ENCODE results near the gene KAT14. TPM values are rescaled to one million over a fixed set of nuclear protein-coding genes. Genes with fewer than 3 reads are reported as not detected.
"Not testable (repeated sequence)": the region's sequence is repeated elsewhere in the genome, so short reads cannot be mapped to it uniquely, and the experiment has no call there.

The KAT14 gene
- total RNA-seq, 6 experiments from 2014 or later, result 5.6 to 13.0 (median 7.9) TPM

- Histone ChIP-seq H3K36me3 (no peaks in the 10 kb centered on the region), H3K27ac (no peak overlapping the region), H3K4me3 (no peak overlapping the region), H3K9me3 (no peaks in the 10 kb centered on the region), H3K4me1 (no peaks in the 10 kb centered on the region), H3K27me3 (no peaks in the 10 kb centered on the region)
- WGBS (ENCODE audit: insufficient coverage, low coverage, low lambda C conversion rate, missing lambda C conversion rate), result 31% methylated on average over 4 of the region's 5 CpGs
- intact Hi-C loops (cut with DNase I), result no loop called here
- TF ChIP-seq POLR2A (IDR thresholded peaks at IDR 0.05) (no peak), CTCF (IDR thresholded peaks at IDR 0.05) (no peak)
- DNase-seq (no peak), ATAC-seq (no peak)
Measured at GRCh38 chr20:18223409-18223808, 85.7 kb downstream of the KAT14 start.

- H3K4me1 ChIP-seq, result no peaks in the 10 kb centered on the region
- no peak overlapping the region for H3K4me3 ChIP-seq
- DNase-seq (no peak), ATAC-seq (no peak)
- no peaks in the 10 kb centered on the region for H3K27me3 ChIP-seq
- TF ChIP-seq POLR2A (IDR thresholded peaks at IDR 0.05), result no peak
- no peak for TF ChIP-seq CTCF (IDR thresholded peaks at IDR 0.05)
- H3K9me3 ChIP-seq, result no peaks in the 10 kb centered on the region
- H3K36me3 ChIP-seq, result no peaks in the 10 kb centered on the region
- intact Hi-C loops (cut with DNase I), result no loop called here
- no peak overlapping the region for H3K27ac ChIP-seq
- 26% methylated on average over 9 of the region's 9 CpGs for WGBS (ENCODE audit: insufficient coverage, low coverage, low lambda C conversion rate, missing lambda C conversion rate)
Measured at GRCh38 chr20:18224968-18225568, 87.4 kb downstream of the KAT14 start.

GRCh38 chr20:18225632-18226031, 88.0 kb downstream of the KAT14 start:
- DNase-seq (no peak), ATAC-seq (no peak)
- no peaks in the 10 kb centered on the region for H3K4me1 ChIP-seq
- no peak overlapping the region for H3K4me3 ChIP-seq
- H3K36me3 ChIP-seq, result no peaks in the 10 kb centered on the region
- no peak overlapping the region for H3K27ac ChIP-seq
- TF ChIP-seq POLR2A (IDR thresholded peaks at IDR 0.05) (no peak), CTCF (IDR thresholded peaks at IDR 0.05) (no peak)
- intact Hi-C loops (cut with DNase I), result no loop called here
- H3K9me3 ChIP-seq, result no peaks in the 10 kb centered on the region
- H3K27me3 ChIP-seq, result no peaks in the 10 kb centered on the region
- WGBS (ENCODE audit: insufficient coverage, low coverage, low lambda C conversion rate, missing lambda C conversion rate), result 60% methylated on average over 4 of the region's 4 CpGs

- intact Hi-C loops (cut with DNase I); H3K36me3 ChIP-seq; H3K27me3 ChIP-seq; DNase-seq; H3K9me3 ChIP-seq; H3K4me3 ChIP-seq; ATAC-seq; H3K4me1 ChIP-seq; H3K27ac ChIP-seq: not testable (repeated sequence)
- no CpG with 5 or more reads among the region's 28 CpGs for WGBS (ENCODE audit: insufficient coverage, low coverage, low lambda C conversion rate, missing lambda C conversion rate)
Measured at GRCh38 chr20:18226741-18227140, 89.1 kb downstream of the KAT14 start.

- TF ChIP-seq POLR2A (IDR thresholded peaks at IDR 0.05) (no peak), CTCF (IDR thresholded peaks at IDR 0.05) (no peak)
- no peaks in the 10 kb centered on the region for H3K9me3 ChIP-seq
- H3K4me3 ChIP-seq, result no peak overlapping the region
- WGBS (ENCODE audit: insufficient coverage, low coverage, low lambda C conversion rate, missing lambda C conversion rate), result 33% methylated on average over 3 of the region's 3 CpGs
- no peak for DNase-seq
- H3K4me1 ChIP-seq, result no peaks in the 10 kb centered on the region
- no peak for ATAC-seq
- no peaks in the 10 kb centered on the region for H3K36me3 ChIP-seq
- H3K27me3 ChIP-seq, result no peaks in the 10 kb centered on the region
- H3K27ac ChIP-seq, result no peak overlapping the region
- intact Hi-C loops (cut with DNase I), result no loop called here
Measured at GRCh38 chr20:18233408-18233943, 95.8 kb downstream of the KAT14 start.

Small RNAs within 50 kb of the gene (small RNA-seq; reads per million reads assigned to genes)
- gene RF00019 (0 reads per million in 2 experiments), gene RNU7-137P (0 reads per million in 2 experiments)

Other genes starting within 250 kb of the KAT14 start
- 10 to 100 TPM; 32.6 to 74.5 (median 46.0) TPM for gene SNX5, start 169.1 kb upstream of the KAT14 start, total RNA-seq
- 1 to 10 TPM; 6.0 to 8.4 (median 7.5) TPM for gene MGME1, start 168.8 kb upstream of the KAT14 start, total RNA-seq
- under 1 TPM in 1 of 6 experiments, not detected in 5; 0.25 TPM for gene OVOL2, start 79.9 kb upstream of the KAT14 start, total RNA-seq
- gene PET117, start within 50 bp of the KAT14 start, total RNA-seq, result 10 to 100 TPM in 1 of 6 experiments, 1 to 10 TPM in 5; 5.1 to 10.6 (median 6.6) TPM
- 1 to 10 TPM; 2.5 to 6.1 (median 4.8) TPM for gene ZNF133, start 150.7 kb downstream of the KAT14 start, total RNA-seq

All from right lobe of liver (tissue), 6 donors.